T-helper 17 cell (primary cell): ENCODE measurements around the gene EFCAB6. TPM values are rescaled to one million over a fixed set of nuclear protein-coding genes. Genes with fewer than 3 reads are reported as not detected.

Source experiments
- ATAC-seq: fragments of 150-1000 bp; cut with Tn5 transposase; 2 replicates; pipeline ENCODE4 v1.10.0; 2021; ENCODE audit warnings: mild to moderate bottlenecking, moderate library complexity
- DNase-seq, 3 donors: peaks; one replicate each; pipeline versions ENCODE4 v3.0.0 to v3.0.0-alpha.2; 2020 to 2021
- H3K9me3 ChIP-seq: one replicate; pipeline ENCODE4 v1.7.0; 2013; ENCODE audit warnings: low read length, mild to moderate bottlenecking; ENCODE audit not compliant: control insufficient read depth, poor library complexity, severe bottlenecking
- H3K27ac Mint-ChIP-seq: one replicate; pipeline ENCODE4 v1.8.0; 2022; ENCODE audit warnings: mild to moderate bottlenecking, moderate library complexity, mixed read lengths
- H3K27me3 Mint-ChIP-seq: one replicate; pipeline ENCODE4 v1.8.0; 2022; ENCODE audit warnings: mixed read lengths
- H3K36me3 Mint-ChIP-seq: one replicate; pipeline ENCODE4 v1.8.0; 2022; ENCODE audit warnings: low read depth, mixed read lengths
- H3K4me1 Mint-ChIP-seq: one replicate; pipeline ENCODE4 v1.8.0; 2022; ENCODE audit warnings: mild to moderate bottlenecking, mixed read lengths
- H3K4me3 Mint-ChIP-seq: one replicate; pipeline ENCODE4 v1.8.0; 2022; ENCODE audit warnings: mild to moderate bottlenecking, moderate library complexity, mixed read lengths
- total RNA-seq, 4 donors: library from RNA in 2 of 4; stranded (reverse) in 2 of 4; gene quantifications; one replicate each; pipeline ENCODE4 v1.2.3 and lab custom pipeline; 2022 to 2026

EFCAB6 gene
- total RNA-seq, 2 donors from 2014 or later, result 0.16 TPM; not detected in 1

- no peaks in the 10 kb centered on the region for H3K9me3 ChIP-seq
- no peaks in the 10 kb centered on the region for H3K36me3 Mint-ChIP-seq
- peaks cover 33% of the 10 kb centered on the region for H3K27me3 Mint-ChIP-seq
- ATAC-seq (no peak), DNase-seq (no peak)
- no peaks in the 10 kb centered on the region for H3K4me1 Mint-ChIP-seq
- H3K27ac Mint-ChIP-seq, result no peak overlapping the region
- H3K4me3 Mint-ChIP-seq, result no peak overlapping the region
Measured at GRCh38 chr22:43564859-43565258, 247.2 kb downstream of the EFCAB6 start.

DNA sequence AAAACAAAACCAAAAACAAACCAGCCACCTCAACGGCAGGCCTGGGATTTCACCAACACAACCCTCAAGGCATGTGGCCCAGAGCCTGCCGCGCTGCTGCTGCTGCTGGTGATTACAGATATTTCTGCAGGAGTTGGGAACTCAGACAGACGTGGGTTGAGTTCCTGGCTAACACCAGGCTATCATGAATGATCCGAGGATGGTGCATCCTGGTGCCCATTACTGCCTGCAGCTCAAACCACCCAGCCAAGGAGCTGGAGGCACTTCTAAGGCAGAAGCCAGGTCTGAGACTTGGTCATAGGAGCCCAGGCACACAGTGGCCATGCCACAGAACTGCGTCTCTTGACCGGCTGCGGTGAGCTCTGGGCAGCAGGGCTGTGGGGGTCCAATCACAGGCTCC, 248.5 kb downstream of the EFCAB6 start:
- Mint-ChIP-seq H3K4me3 (no peak overlapping the region), H3K27me3 (peaks cover 28% of the 10 kb centered on the region), H3K36me3 (no peaks in the 10 kb centered on the region), H3K4me1 (no peaks in the 10 kb centered on the region), H3K27ac (no peak overlapping the region)
- ATAC-seq (no peak), DNase-seq (no peak)
- H3K9me3 ChIP-seq, result no peaks in the 10 kb centered on the region

- no peaks in the 10 kb centered on the region for H3K4me1 Mint-ChIP-seq
- no peaks in the 10 kb centered on the region for H3K36me3 Mint-ChIP-seq
- no peaks in the 10 kb centered on the region for H3K9me3 ChIP-seq
- no peak overlapping the region for H3K4me3 Mint-ChIP-seq
- peaks cover 21% of the 10 kb centered on the region for H3K27me3 Mint-ChIP-seq
- H3K27ac Mint-ChIP-seq, result no peak overlapping the region
- DNase-seq (no peak), ATAC-seq (no peak)
Measured at GRCh38 chr22:43562843-43563242, 249.3 kb downstream of the EFCAB6 start.

- H3K27me3 Mint-ChIP-seq, result peaks cover 14% of the 10 kb centered on the region
- no peaks in the 10 kb centered on the region for H3K4me1 Mint-ChIP-seq
- H3K4me3 Mint-ChIP-seq, result no peak overlapping the region
- no peak overlapping the region for H3K27ac Mint-ChIP-seq
- H3K9me3 ChIP-seq, result no peaks in the 10 kb centered on the region
- H3K36me3 Mint-ChIP-seq, result no peaks in the 10 kb centered on the region
- no peak for ATAC-seq
- DNase-seq, result no peak
Measured at GRCh38 chr22:43561415-43562178, 250.5 kb downstream of the EFCAB6 start.

DNA sequence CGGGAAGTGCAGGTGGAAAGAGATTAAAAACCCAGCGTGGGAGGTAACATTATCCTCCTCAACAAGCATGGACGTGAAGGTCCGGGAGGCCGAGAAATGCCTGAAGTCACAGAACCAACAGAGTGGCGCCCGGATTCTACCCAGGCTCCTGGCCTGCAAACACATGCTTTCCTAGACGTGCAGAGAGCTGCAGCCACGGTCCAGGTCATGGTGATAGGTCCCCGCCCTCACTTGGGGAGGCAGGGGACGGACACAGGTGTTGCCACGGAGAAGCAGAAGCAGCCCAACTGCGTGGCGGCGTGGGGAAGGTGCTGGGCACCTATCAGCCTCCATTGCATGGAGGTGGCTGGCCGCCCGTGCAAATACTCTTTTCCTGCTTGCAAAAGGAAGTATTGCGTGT, 251.5 kb downstream of the EFCAB6 start:
- Mint-ChIP-seq H3K4me3 (no peak overlapping the region), H3K27me3 (peaks cover 10% of the 10 kb centered on the region), H3K36me3 (no peaks in the 10 kb centered on the region), H3K27ac (no peak overlapping the region), H3K4me1 (no peaks in the 10 kb centered on the region)
- ATAC-seq, result no peak
- H3K9me3 ChIP-seq, result no peaks in the 10 kb centered on the region
- no peak for DNase-seq

GRCh38 chr22:43555561-43556515, 256.3 kb downstream of the EFCAB6 start:
- ATAC-seq (no peak), DNase-seq (no peak)
- no peaks in the 10 kb centered on the region for H3K9me3 ChIP-seq
- Mint-ChIP-seq H3K27ac (no peak overlapping the region), H3K4me3 (no peak overlapping the region), H3K36me3 (no peaks in the 10 kb centered on the region), H3K27me3 (peaks cover 32% of the 10 kb centered on the region), H3K4me1 (no peaks in the 10 kb centered on the region)

DNA sequence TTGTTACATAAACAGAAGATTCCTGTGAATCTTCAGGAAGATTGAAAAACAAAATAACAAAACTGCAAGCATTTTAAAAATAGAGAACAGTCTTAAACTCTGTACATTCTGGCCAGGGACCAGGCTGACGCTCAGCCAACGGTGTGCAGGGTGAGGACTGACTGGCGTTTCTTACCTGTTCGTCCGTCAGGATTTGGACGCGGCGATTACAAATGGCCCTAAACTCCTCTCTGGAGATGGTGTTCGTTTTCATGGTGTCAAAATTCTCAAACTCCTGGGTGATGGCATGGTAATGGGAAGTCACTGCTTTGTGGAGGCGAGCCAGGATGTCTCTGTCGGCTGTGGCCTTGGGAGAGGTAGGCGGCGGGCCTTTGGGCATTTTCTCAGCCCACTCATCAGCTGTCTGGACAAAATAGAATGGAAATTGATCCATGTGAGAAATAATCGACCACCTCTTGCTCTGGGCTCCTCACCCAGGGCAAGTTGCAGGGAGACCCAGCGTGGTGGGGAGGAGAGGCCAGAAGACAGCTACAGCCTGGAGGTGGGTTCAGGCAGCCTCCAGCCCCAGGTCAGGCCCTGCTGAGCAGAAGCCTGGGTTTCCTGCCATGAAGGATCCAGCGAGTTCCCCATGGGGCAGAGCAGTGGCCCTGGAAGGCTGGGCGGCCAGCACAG, 257.3 kb downstream of the EFCAB6 start:
- Mint-ChIP-seq H3K27ac (no peak overlapping the region), H3K4me3 (no peak overlapping the region), H3K36me3 (no peaks in the 10 kb centered on the region), H3K27me3 (peaks cover 26% of the 10 kb centered on the region), H3K4me1 (no peaks in the 10 kb centered on the region)
- ATAC-seq (no peak), DNase-seq (no peak)
- H3K9me3 ChIP-seq, result no peaks in the 10 kb centered on the region

DNA sequence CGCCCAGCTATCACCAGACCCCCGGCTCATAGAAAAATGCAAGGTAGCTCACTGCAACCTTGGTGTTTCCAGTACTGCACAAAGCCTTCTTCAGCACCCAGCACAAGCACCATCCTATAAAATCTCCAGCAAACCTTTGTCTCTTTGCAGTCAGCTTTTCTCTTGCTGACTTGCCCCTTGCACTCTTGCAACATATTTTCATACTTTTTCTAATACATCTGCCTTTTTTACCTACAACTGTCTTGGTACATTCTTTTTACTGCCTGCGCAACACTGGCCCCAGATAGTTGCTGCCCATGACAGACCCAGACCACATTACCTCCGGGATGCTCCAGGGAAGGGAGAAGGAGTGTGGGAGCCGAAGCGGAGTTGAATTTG, 257.9 kb downstream of the EFCAB6 start:
- DNase-seq (no peak), ATAC-seq (no peak)
- Mint-ChIP-seq H3K27ac (no peak overlapping the region), H3K4me3 (no peak overlapping the region), H3K4me1 (no peaks in the 10 kb centered on the region), H3K27me3 (peaks cover 26% of the 10 kb centered on the region), H3K36me3 (no peaks in the 10 kb centered on the region)
- no peaks in the 10 kb centered on the region for H3K9me3 ChIP-seq

- peaks cover 26% of the 10 kb centered on the region for H3K27me3 Mint-ChIP-seq
- H3K4me1 Mint-ChIP-seq, result no peaks in the 10 kb centered on the region
- H3K9me3 ChIP-seq, result no peaks in the 10 kb centered on the region
- H3K36me3 Mint-ChIP-seq, result no peaks in the 10 kb centered on the region
- ATAC-seq, result no peak
- no peak overlapping the region for H3K4me3 Mint-ChIP-seq
- H3K27ac Mint-ChIP-seq, result no peak overlapping the region
- no peak for DNase-seq
Measured at GRCh38 chr22:43553451-43554258, 258.4 kb downstream of the EFCAB6 start.

- DNase-seq (no peak), ATAC-seq (no peak)
- Mint-ChIP-seq H3K36me3 (no peaks in the 10 kb centered on the region), H3K4me3 (no peak overlapping the region), H3K27me3 (peaks cover 26% of the 10 kb centered on the region), H3K27ac (no peak overlapping the region), H3K4me1 (no peaks in the 10 kb centered on the region)
- no peaks in the 10 kb centered on the region for H3K9me3 ChIP-seq
Measured at GRCh38 chr22:43550672-43551071, 261.4 kb downstream of the EFCAB6 start.

- no peaks in the 10 kb centered on the region for H3K9me3 ChIP-seq
- H3K4me1 Mint-ChIP-seq, result no peaks in the 10 kb centered on the region
- no peak for DNase-seq
- ATAC-seq, result no peak
- H3K36me3 Mint-ChIP-seq, result no peaks in the 10 kb centered on the region
- no peak overlapping the region for H3K4me3 Mint-ChIP-seq
- no peak overlapping the region for H3K27ac Mint-ChIP-seq
- H3K27me3 Mint-ChIP-seq, result peaks cover 23% of the 10 kb centered on the region
Measured at GRCh38 chr22:43550024-43550620, 262.0 kb downstream of the EFCAB6 start.

- DNase-seq (no peak), ATAC-seq (no peak)
- no peaks in the 10 kb centered on the region for H3K36me3 Mint-ChIP-seq
- no peak overlapping the region for H3K27ac Mint-ChIP-seq
- H3K27me3 Mint-ChIP-seq, result peaks cover 26% of the 10 kb centered on the region
- H3K9me3 ChIP-seq, result no peaks in the 10 kb centered on the region
- no peak overlapping the region for H3K4me3 Mint-ChIP-seq
- no peaks in the 10 kb centered on the region for H3K4me1 Mint-ChIP-seq
Measured at GRCh38 chr22:43546186-43546585, 265.9 kb downstream of the EFCAB6 start.
